Measurements from ENCODE around the gene CORO2A. TPM values are rescaled to one million over a fixed set of nuclear protein-coding genes. Genes with fewer than 3 reads are reported as not detected.

The CORO2A gene
- total and polyA plus RNA-seq, 2 of the 8 experiments (the other 6 are each of a cell fraction or from before 2014, with no cell fraction given), result 13.7 to 27.9 TPM

GRCh38 chr9:98085058-98085457 is 107.4 kb downstream of the CORO2A start:
- Histone ChIP-seq H2BK5ac (ENCODE audit: low read depth, low read length) (no peak overlapping the region), H4K91ac (replicated peaks; ENCODE audit: insufficient read length, low read length) (no peak overlapping the region), H3K9me3 (ENCODE audit: insufficient read depth in 2 of 2, low read depth in 1 of 2, low read length in 1 of 2) (no peaks in the 10 kb centered on the region; a peak in 1 of 4 replicates), H4K20me1 (replicated peaks in 1 of 2; ENCODE audit: control insufficient read depth in 1 of 2, insufficient read depth in 2 of 2, low read length in 2 of 2) (peaks cover 4 to 7% of the 10 kb centered on the region in 2 experiments), H3K4me2 (ENCODE audit: insufficient read depth in 1 of 2, low read depth in 2 of 2, low read length in 2 of 2) (no peak overlapping the region), H3K36me3 (ENCODE audit: control insufficient read depth in 2 of 4, insufficient read depth in 4 of 4, low read length in 3 of 4) (peaks cover 2 to 28% (median 10%) of the 10 kb centered on the region in 4 experiments; a peak in 5 of 8 replicates), H3K18ac (ENCODE audit: extremely low read depth, low read length) (no peak overlapping the region), H4K5ac (ENCODE audit: insufficient read length, low read depth, low read length) (no peak overlapping the region), H4K8ac (ENCODE audit: extremely low read depth, insufficient read depth, low read length) (no peak overlapping the region), H2AFZ (ENCODE audit: low read length) (no peak overlapping the region), H2BK20ac (ENCODE audit: low read length) (no peak overlapping the region), H3K23ac (ENCODE audit: insufficient read length) (no peak overlapping the region), H2BK15ac (ENCODE audit: low read length) (no peak overlapping the region), H3K27ac (ENCODE audit: low read depth, low read length) (no peak overlapping the region), H3K4me1 (replicated peaks in 1 of 4; ENCODE audit: control insufficient read depth in 3 of 4, insufficient read depth in 4 of 4, low read length in 3 of 4) (peaks cover 2 to 15% (median 6%) of the 10 kb centered on the region in 4 experiments; a peak in 4 of 7 replicates), H3K14ac (ENCODE audit: insufficient read length) (no peak overlapping the region), H3K9ac (replicated peaks in 1 of 4; ENCODE audit: extremely low read depth in 1 of 4, low read depth in 3 of 4, low read length in 3 of 4) (no peak overlapping the region), H3K4ac (replicated peaks; ENCODE audit: insufficient read length, low read depth, low read length) (no peak overlapping the region), H3K23me2 (ENCODE audit: low read depth, low read length) (peaks cover 2% of the 10 kb centered on the region; the same call in 1 of the 2 replicates), H3K56ac (replicated peaks; ENCODE audit: insufficient read length, low read depth, low read length) (no peak overlapping the region), H2BK12ac (ENCODE audit: low read depth, low read length) (no peak overlapping the region), H3K4me3 (ENCODE audit: extremely low read depth in 1 of 4, insufficient read depth in 2 of 4, low read depth in 3 of 4, low read length in 4 of 4) (no peak overlapping the region), H3K79me1 (ENCODE audit: low read depth, low read length) (no peaks in the 10 kb centered on the region), H2BK120ac (replicated peaks; ENCODE audit: low read depth, low read length) (no peak overlapping the region), H3K79me2 (ENCODE audit: control insufficient read depth in 1 of 2, insufficient read depth in 2 of 2, low read length in 2 of 2) (no peaks in the 10 kb centered on the region), H3K27me3 (replicated peaks in 1 of 4; ENCODE audit: control insufficient read depth in 3 of 4, extremely low read depth in 1 of 4, insufficient read depth in 3 of 4, low read length in 3 of 4) (no peaks in the 10 kb centered on the region; a peak in 2 of 7 replicates), H2AK5ac (ENCODE audit: low read depth, low read length) (no peak overlapping the region)
- TF ChIP-seq SIRT6 (IDR thresholded peaks at IDR 0.05; ENCODE audit: low read length) (no peak), EGR1 (IDR thresholded peaks at IDR 0.05; ENCODE audit: borderline replicate concordance, low read depth, low read length) (no peak), CBX5 (IDR thresholded peaks at IDR 0.05; ENCODE audit: low read depth, low read length) (no peak), CBX8 (IDR thresholded peaks at IDR 0.05; ENCODE audit: borderline replicate concordance, low read depth, low read length) (no peak), CTCF (IDR thresholded peaks at IDR 0.05; ENCODE audit: control extremely low read depth in 1 of 3, insufficient read depth in 1 of 3, low read depth in 1 of 3, low read length in 3 of 3) (no peak), MAFK (IDR thresholded peaks at IDR 0.05; ENCODE audit: low read depth, low read length) (no peak), SIX5 (IDR thresholded peaks at IDR 0.05; ENCODE audit: low read depth, low read length) (no peak), BACH1 (IDR thresholded peaks at IDR 0.05; ENCODE audit: low read length) (no peak), TCF12 (IDR thresholded peaks at IDR 0.05; ENCODE audit: low read depth, low read length) (no peak), ZNF274 (IDR thresholded peaks at IDR 0.05; ENCODE audit: borderline replicate concordance, extremely low read depth, low read length) (no peak), MAX (IDR thresholded peaks at IDR 0.05) (no peak)
- ChIA-PET POLR2A (ENCODE audit: partially characterized antibody) (interaction anchor here (0.9 to 1.7 kb wide), 5 partner anchors 13 to 171 kb away, joined by 3 to 6 read pairs (median 6); partner anchors contain the start of genes NANS and TBC1D2), CTCF (ENCODE audit: partially characterized antibody) (interaction anchor here (0.7 to 3.5 kb wide), 5 partner anchors 11 to 114 kb away, joined by 3 to 29 read pairs (median 3); partner anchors contain the start of gene TRIM14)
- no peak for DNase-seq (ENCODE audit: low read depth in 1 of 2, low spot score in 2 of 2)
- FAIRE-seq, result no peak
- 85% methylated on average over 4 of the region's 4 CpGs; no CpG with 5 or more reads in 1 of the 2 experiments for WGBS, 2 experiments (ENCODE audit: extremely low coverage in 1 of 2, insufficient coverage in 1 of 2, insufficient read length in 1 of 2, insufficient replicate concordance in 2 of 2, low coverage in 1 of 2, low lambda C conversion rate in 2 of 2, missing lambda C conversion rate in 1 of 2)
